Upper lobe of left lung (tissue), 4 donors: ENCODE measurements around the gene OAF.

Experiments used
- CTCF ChIP-seq, 6 experiments: fragments of 450-650 bp in 4 of 6; fragments of 200-600 bp in 2 of 6; sonication (generic) in 2 of 6; IDR thresholded peaks; one replicate each; pipeline ENCODE4 v1.5.1; 2016 to 2019; ENCODE audit warnings: antibody characterized with exemption in 6 of 6
- POLR2A ChIP-seq, 4 donors: fragments of 450-650 bp; IDR thresholded peaks; one replicate each; pipeline ENCODE4 v1.5.1; 2016 to 2017; ENCODE audit warnings: antibody characterized with exemption in 4 of 4, mild to moderate bottlenecking in 2 of 4

- TF ChIP-seq CTCF (IDR thresholded peaks at IDR 0.05) (no peak), POLR2A (IDR thresholded peaks at IDR 0.05) (no peak)
Observed at GRCh38 chr11:120195601-120196320, 15.1 kb upstream of the OAF start.
